IMR-90 (cell line): ENCODE results near the gene AAGAB. TPM values are rescaled to one million over a fixed set of nuclear protein-coding genes. Genes with fewer than 3 reads are reported as not detected.

Source experiments
- ATAC-seq: fragments of 200-7000 bp; cut with Tn5 transposase; 2 replicates; pipeline ENCODE4 v1.9.1; 2020; ENCODE audit warnings: low read depth, mild to moderate bottlenecking, moderate library complexity
- BruUV-seq: library from RNA; stranded (reverse); fragments of 400-500 nt; replicated peaks from 2 replicates; lab custom pipeline; 2021; lab: Mats Ljungman, UMichigan
- CTCF ChIA-PET: fragments of 300-600 bp; formaldehyde crosslinking; extraction: SDS; loops from one replicate; lab custom pipeline; 2021; ENCODE audit warnings: antibody characterized with exemption; lab: Yijun Ruan, JAX
- POLR2A ChIA-PET: fragments of 300-600 bp; sonication (Branson Sonifier 250); formaldehyde crosslinking; loops from one replicate; lab custom pipeline; 2022; ENCODE audit warnings: antibody characterized with exemption; ENCODE audit not compliant: unreplicated experiment; lab: Charles Lee
- DNase-seq: peaks from one replicate; pipeline ENCODE4 v3.0.0; 2013
- H2AFZ ChIP-seq: replicated peaks from 2 replicates; pipeline ENCODE3; 2013; ENCODE audit warnings: low read length, mild to moderate bottlenecking; ENCODE audit not compliant: poor library complexity
- H2AK5ac ChIP-seq: 2 replicates; pipeline ENCODE4 v1.6.1; 2013; ENCODE audit warnings: low read depth, low read length, inconsistent platforms
- H2AK9ac ChIP-seq: replicated peaks from 2 replicates; pipeline ENCODE3; 2013; ENCODE audit warnings: mild to moderate bottlenecking, low read depth, low read length, moderate library complexity; ENCODE audit not compliant: poor library complexity
- H2BK120ac ChIP-seq: 2 replicates; pipeline ENCODE4 v1.6.1; 2013; ENCODE audit warnings: low read depth, low read length, inconsistent platforms
- H2BK15ac ChIP-seq: 3 replicates; pipeline ENCODE4 v1.6.1; 2013; ENCODE audit warnings: low read depth, low read length, inconsistent platforms
- H2BK20ac ChIP-seq: 2 replicates; pipeline ENCODE4 v1.6.1; 2013; ENCODE audit warnings: low read depth, mild to moderate bottlenecking, inconsistent platforms, low read length, moderate library complexity
- H2BK5ac ChIP-seq: 2 replicates; pipeline ENCODE4 v1.6.1; 2013; ENCODE audit warnings: mild to moderate bottlenecking, low read depth, low read length, inconsistent platforms; ENCODE audit not compliant: poor library complexity, severe bottlenecking
- H3K14ac ChIP-seq: replicated peaks from 2 replicates; pipeline ENCODE4 v1.6.1; 2013; ENCODE audit warnings: low read depth, low read length, inconsistent platforms
- H3K18ac ChIP-seq: 2 replicates; pipeline ENCODE4 v1.6.1; 2013; ENCODE audit warnings: low read depth, low read length, control low read depth
- H3K23ac ChIP-seq: 2 replicates; pipeline ENCODE4 v1.6.1; 2013; ENCODE audit warnings: low read depth, low read length, inconsistent platforms
- H3K27ac ChIP-seq: 2 replicates; pipeline ENCODE4 v1.5.1; 2013; ENCODE audit warnings: mild to moderate bottlenecking, control low read depth, low read length; ENCODE audit not compliant: insufficient read depth
- H3K27me3 ChIP-seq: 2 replicates; pipeline ENCODE4 v1.6.1; 2013; ENCODE audit warnings: low read length; ENCODE audit not compliant: control insufficient read depth, insufficient read depth
- H3K36me3 ChIP-seq: 2 replicates; pipeline ENCODE4 v1.6.1; 2013; ENCODE audit warnings: low read length, mixed read lengths; ENCODE audit not compliant: control insufficient read depth, insufficient read depth
- H3K4ac ChIP-seq: 2 replicates; pipeline ENCODE4 v1.6.1; 2013; ENCODE audit warnings: low read depth, low read length, inconsistent platforms
- H3K4me1 ChIP-seq: 2 replicates; pipeline ENCODE4 v1.6.1; 2013; ENCODE audit warnings: low read length, mixed read lengths; ENCODE audit not compliant: control insufficient read depth, insufficient read depth
- H3K4me2 ChIP-seq: 2 replicates; pipeline ENCODE4 v1.6.1; 2013; ENCODE audit warnings: low read depth, mild to moderate bottlenecking, control low read depth, low read length, moderate library complexity
- H3K4me3 ChIP-seq: 2 replicates; pipeline ENCODE4 v1.5.1; 2013; ENCODE audit warnings: low read depth, mild to moderate bottlenecking, control low read depth, low read length, moderate library complexity; ENCODE audit not compliant: insufficient read depth
- H3K56ac ChIP-seq: 2 replicates; pipeline ENCODE4 v1.6.1; 2013; ENCODE audit warnings: low read length, inconsistent platforms; ENCODE audit not compliant: insufficient read depth; ENCODE audit errors: extremely low read depth
- H3K79me1 ChIP-seq, 2 experiments: 2 replicates each; pipeline ENCODE4 v1.6.1; 2013; ENCODE audit warnings: low read length in 2 of 2, inconsistent platforms in 1 of 2, low read depth in 1 of 2
- H3K9ac ChIP-seq: 2 replicates; pipeline ENCODE4 v1.6.1; 2013; ENCODE audit warnings: low read depth, low read length, control low read depth
- H3K9me1 ChIP-seq: 2 replicates; pipeline ENCODE4 v1.6.1; 2013; ENCODE audit warnings: low read length, inconsistent platforms; ENCODE audit not compliant: insufficient read depth
- H3K9me3 ChIP-seq: 2 replicates; pipeline ENCODE4 v1.6.1; 2013; ENCODE audit warnings: low read length; ENCODE audit not compliant: control insufficient read depth, insufficient read depth
- H4K20me1 ChIP-seq: 2 replicates; pipeline ENCODE4 v1.6.1; 2013; ENCODE audit warnings: low read length, inconsistent platforms; ENCODE audit not compliant: insufficient read depth
- H4K5ac ChIP-seq: 2 replicates; pipeline ENCODE4 v1.6.1; 2013; ENCODE audit warnings: mild to moderate bottlenecking, low read depth, low read length, control low read depth
- H4K8ac ChIP-seq, 2 experiments: 2 replicates each; pipeline ENCODE4 v1.6.1; 2013; ENCODE audit warnings: low read depth in 2 of 2, low read length in 2 of 2, control low read depth in 1 of 2, inconsistent platforms in 1 of 2
- H4K91ac ChIP-seq: 2 replicates; pipeline ENCODE4 v1.6.1; 2013; ENCODE audit warnings: low read depth, low read length, inconsistent platforms; ENCODE audit not compliant: insufficient read depth
- CHD1 ChIP-seq: IDR thresholded peaks from 2 replicates; pipeline ENCODE4 v1.6.1; 2012; ENCODE audit warnings: low read depth, low read length, improper control_type of control experiment
- FOS ChIP-seq: fragments of 150-350 bp; IDR thresholded peaks from 2 replicates; pipeline ENCODE4 v1.6.1; 2016; ENCODE audit warnings: low read depth, low read length
- MAFK ChIP-seq: IDR thresholded peaks from 2 replicates; pipeline ENCODE4 v1.6.1; 2012; ENCODE audit warnings: low read depth, low read length, improper control_type of control experiment
- MXI1 ChIP-seq: IDR thresholded peaks from 2 replicates; pipeline ENCODE4 v1.6.1; 2012; ENCODE audit warnings: low read depth, mild to moderate bottlenecking, low read length, moderate library complexity, borderline replicate concordance
- NFE2L2 ChIP-seq: fragments of 150-350 bp; IDR thresholded peaks from 2 replicates; pipeline ENCODE4 v1.6.1; 2016; ENCODE audit warnings: low read depth, mild to moderate bottlenecking, low read length
- dilution Hi-C: fragments of 300-500 bp; cut with HindIII; formaldehyde crosslinking; loops from one replicate; pipeline ENCODE4 v1.14.3; 2018; ENCODE audit warnings: low sequenced_read_pairs; ENCODE audit not compliant: unreplicated experiment
- in situ Hi-C: fragments of 300-500 bp; cut with MboI; formaldehyde crosslinking; loops from 3 replicates; pipeline ENCODE4 v1.14.3; 2019; ENCODE audit warnings: low sequenced_read_pairs, inconsistent platforms, mixed read lengths
- intact Hi-C: fragments of 100-400 bp; cut with micrococcal nuclease; formaldehyde crosslinking; loops from 2 replicates; pipeline ENCODE4 v1.10.0; 2022
- polyA plus RNA-seq, 3 experiments: library from polyadenylated mRNA; depleted of rRNA; stranded (reverse); fragments of >200 nt; gene quantifications; 2 replicates each; pipeline ENCODE4 v1.2.3, GENCODE V29; 2012; ENCODE audit warnings: low replicate concordance in 1 of 3
- total RNA-seq: library from RNA; depleted of rRNA; stranded (reverse); fragments of >200 nt; gene quantifications from 2 replicates; pipeline ENCODE4 v1.2.3, GENCODE V29; 2012
- TF ChIP-seq, protein P1 (sequence below): fragments of 150-350 bp; IDR thresholded peaks from 2 replicates; pipeline ENCODE4 v1.6.1; 2017; ENCODE audit warnings: mild to moderate bottlenecking, antibody characterized with exemption, low read length, low read depth

AAGAB gene
- total and polyA plus RNA-seq, 2 of the 4 experiments (the other 2 are of a cell fraction): 26.1 to 69.7 TPM

DNA sequence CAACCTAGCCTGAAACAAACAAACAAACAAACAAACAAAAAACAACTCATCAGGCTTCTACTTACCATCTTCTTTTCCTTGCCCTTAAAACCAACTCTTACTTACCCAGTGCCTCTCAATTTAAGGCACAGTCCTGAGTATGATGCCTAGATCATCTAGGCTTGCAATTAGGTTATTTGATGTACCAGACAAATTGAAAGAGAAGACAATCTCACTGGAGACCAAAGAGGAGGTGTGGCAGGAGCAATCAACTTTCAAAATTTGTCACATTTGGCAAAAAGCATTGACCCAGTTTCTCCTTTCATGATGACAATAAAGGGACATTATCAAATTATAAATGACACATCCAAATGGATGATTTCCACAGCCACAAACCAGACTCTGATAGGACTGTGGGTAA lies 36.0 kb downstream of the AAGAB start:
- dilution Hi-C loops: no loop called here
- no peak overlapping the region for H2BK15ac ChIP-seq
- 0 out of 2 replicates have a peak, but pooled peaks cover 1% of the 10 kb centered on the region for H3K36me3 ChIP-seq
- no peak overlapping the region for H3K27ac ChIP-seq
- no peak overlapping the region for H4K91ac ChIP-seq
- H4K20me1 ChIP-seq: no peaks in the 10 kb centered on the region; the same call in 1 of the 2 replicates
- H2BK120ac ChIP-seq: no peak overlapping the region
- H3K56ac ChIP-seq: no peak overlapping the region
- no peak overlapping the region for H3K18ac ChIP-seq
- CTCF ChIA-PET: no interaction called here
- H2BK5ac ChIP-seq: no peak overlapping the region
- no TSS peak for BruUV-seq
- no peak overlapping the region for H3K4me2 ChIP-seq
- no peaks in the 10 kb centered on the region for H3K9me3 ChIP-seq
- no peak overlapping the region for H3K4ac ChIP-seq
- no peak overlapping the region for H4K8ac ChIP-seq
- POLR2A ChIA-PET: interaction anchor here (0.7 kb wide), 1 partner anchor 52 kb away, joined by 5 read pairs; no protein-coding TSS in a partner anchor
- no peak overlapping the region for H2BK20ac ChIP-seq
- H3K4me3 ChIP-seq: no peak overlapping the region
- intact Hi-C loops: no loop called here
- H4K5ac ChIP-seq: no peak overlapping the region
- in situ Hi-C loops: no loop called here
- H3K4me1 ChIP-seq: peaks cover 1% of the 10 kb centered on the region; the same call in 1 of the 2 replicates
- H2AFZ ChIP-seq: no peak overlapping the region
- H3K14ac ChIP-seq: no peak overlapping the region
- no peak overlapping the region for H2AK5ac ChIP-seq
- DNase-seq (no peak), ATAC-seq (no peak)
- no peaks in the 10 kb centered on the region for H3K27me3 ChIP-seq
- no peaks in the 10 kb centered on the region for H3K9me1 ChIP-seq
- TF ChIP-seq MXI1: no peak
- no peak for TF ChIP-seq FOS
- TF ChIP-seq, protein P1, sequence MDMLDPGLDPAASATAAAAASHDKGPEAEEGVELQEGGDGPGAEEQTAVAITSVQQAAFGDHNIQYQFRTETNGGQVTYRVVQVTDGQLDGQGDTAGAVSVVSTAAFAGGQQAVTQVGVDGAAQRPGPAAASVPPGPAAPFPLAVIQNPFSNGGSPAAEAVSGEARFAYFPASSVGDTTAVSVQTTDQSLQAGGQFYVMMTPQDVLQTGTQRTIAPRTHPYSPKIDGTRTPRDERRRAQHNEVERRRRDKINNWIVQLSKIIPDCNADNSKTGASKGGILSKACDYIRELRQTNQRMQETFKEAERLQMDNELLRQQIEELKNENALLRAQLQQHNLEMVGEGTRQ: no peak
- TF ChIP-seq NFE2L2: no peak
- no peak for TF ChIP-seq MAFK
- TF ChIP-seq CHD1: no peak
- H3K9ac ChIP-seq: no peak overlapping the region
- no peak overlapping the region for H2AK9ac ChIP-seq
- peaks cover 11 to 21% of the 10 kb centered on the region in 2 experiments; a peak in 3 of 4 replicates for H3K79me1 ChIP-seq
- H3K23ac ChIP-seq: no peak overlapping the region
